Brain microvascular endothelial cell (primary cell): ENCODE results near the gene CARMIL1.

Experiments
- DNase-seq: peaks from one replicate; pipeline ENCODE4 v3.0.0-alpha.2; 2020
- H3K27ac ChIP-seq: fragments of 250-450 bp; sonication (Bioruptor Pico); 2 replicates; pipeline ENCODE4 v1.5.1; 2020; ENCODE audit warnings: mild to moderate bottlenecking, moderate library complexity
- H3K27me3 ChIP-seq: fragments of 250-450 bp; sonication (Bioruptor Pico); replicated peaks from 2 replicates; pipeline ENCODE4 v1.5.1; 2020; ENCODE audit warnings: mild to moderate bottlenecking
- H3K36me3 ChIP-seq: fragments of 250-450 bp; sonication (Bioruptor Pico); replicated peaks from 2 replicates; pipeline ENCODE4 v1.5.1; 2020; ENCODE audit warnings: mild to moderate bottlenecking
- H3K4me3 ChIP-seq: 2 replicates; pipeline ENCODE4 v1.5.1; 2011; ENCODE audit warnings: low read depth, mild to moderate bottlenecking, control low read depth, low read length, moderate library complexity
- in situ Hi-C: cut with HindIII; loops from 2 replicates; pipeline ENCODE4 v1.10.0; 2017; ENCODE audit warnings: low sequenced_read_pairs, low pct_ligation_motif_present
- TF ChIP-seq, protein P1 (sequence below): IDR thresholded peaks from 2 replicates; pipeline ENCODE4 v1.5.1; 2011; ENCODE audit warnings: low read depth, mild to moderate bottlenecking, moderate library complexity, low read length, control low read depth, inconsistent platforms; ENCODE audit errors: missing control alignments

Gene CARMIL1

DNA sequence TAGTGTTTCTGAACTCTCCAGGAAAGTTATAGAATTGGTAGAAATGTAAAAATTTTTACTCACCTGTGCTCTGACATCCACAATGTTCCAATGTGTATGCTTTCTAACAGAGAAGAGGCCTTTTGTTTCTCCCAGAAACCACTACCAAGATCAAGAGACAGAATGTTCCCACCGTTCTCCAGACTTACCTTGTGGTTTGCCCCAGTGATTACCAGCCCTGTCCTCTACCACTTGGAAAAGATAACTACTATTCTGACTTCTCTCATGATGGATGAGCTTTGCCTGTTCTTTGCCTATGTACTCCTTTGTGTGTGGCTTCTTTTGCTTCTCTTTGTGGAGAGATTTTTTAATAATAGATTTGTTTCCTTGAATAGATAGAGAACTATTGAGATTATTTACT, 199.8 kb downstream of the CARMIL1 start:
- in situ Hi-C loops = no loop called here
- TF ChIP-seq, protein P1, sequence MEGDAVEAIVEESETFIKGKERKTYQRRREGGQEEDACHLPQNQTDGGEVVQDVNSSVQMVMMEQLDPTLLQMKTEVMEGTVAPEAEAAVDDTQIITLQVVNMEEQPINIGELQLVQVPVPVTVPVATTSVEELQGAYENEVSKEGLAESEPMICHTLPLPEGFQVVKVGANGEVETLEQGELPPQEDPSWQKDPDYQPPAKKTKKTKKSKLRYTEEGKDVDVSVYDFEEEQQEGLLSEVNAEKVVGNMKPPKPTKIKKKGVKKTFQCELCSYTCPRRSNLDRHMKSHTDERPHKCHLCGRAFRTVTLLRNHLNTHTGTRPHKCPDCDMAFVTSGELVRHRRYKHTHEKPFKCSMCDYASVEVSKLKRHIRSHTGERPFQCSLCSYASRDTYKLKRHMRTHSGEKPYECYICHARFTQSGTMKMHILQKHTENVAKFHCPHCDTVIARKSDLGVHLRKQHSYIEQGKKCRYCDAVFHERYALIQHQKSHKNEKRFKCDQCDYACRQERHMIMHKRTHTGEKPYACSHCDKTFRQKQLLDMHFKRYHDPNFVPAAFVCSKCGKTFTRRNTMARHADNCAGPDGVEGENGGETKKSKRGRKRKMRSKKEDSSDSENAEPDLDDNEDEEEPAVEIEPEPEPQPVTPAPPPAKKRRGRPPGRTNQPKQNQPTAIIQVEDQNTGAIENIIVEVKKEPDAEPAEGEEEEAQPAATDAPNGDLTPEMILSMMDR = no peak
- H3K27me3 ChIP-seq = no peaks in the 10 kb centered on the region
- no peak overlapping the region for H3K4me3 ChIP-seq
- H3K27ac ChIP-seq = no peak overlapping the region
- DNase-seq = no peak
- H3K36me3 ChIP-seq = no peaks in the 10 kb centered on the region

DNA sequence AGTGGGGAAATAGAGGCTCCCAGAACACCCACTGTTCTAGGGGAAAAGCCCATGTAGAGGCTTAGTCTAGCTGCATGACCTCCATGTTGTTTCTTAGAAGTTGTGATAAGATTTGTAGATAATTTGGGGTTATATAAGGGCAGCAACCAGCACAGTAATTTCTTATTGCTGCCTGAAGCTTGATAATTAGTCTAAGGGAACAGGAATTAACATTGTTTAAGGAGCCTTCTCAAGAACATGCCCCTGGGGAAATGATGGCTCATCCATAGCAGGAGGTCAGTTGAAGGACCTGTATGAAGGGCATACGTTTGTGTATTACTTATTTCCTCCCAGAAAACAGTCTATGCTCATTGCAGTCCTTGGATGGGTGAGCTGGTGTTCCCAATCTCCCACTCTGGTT, 202.1 kb downstream of the CARMIL1 start:
- TF ChIP-seq, protein P1 = no peak
- Histone ChIP-seq H3K4me3 (no peak overlapping the region), H3K36me3 (no peaks in the 10 kb centered on the region), H3K27me3 (no peaks in the 10 kb centered on the region), H3K27ac (no peak overlapping the region)
- in situ Hi-C loops = no loop called here
- DNase-seq = no peak

DNA sequence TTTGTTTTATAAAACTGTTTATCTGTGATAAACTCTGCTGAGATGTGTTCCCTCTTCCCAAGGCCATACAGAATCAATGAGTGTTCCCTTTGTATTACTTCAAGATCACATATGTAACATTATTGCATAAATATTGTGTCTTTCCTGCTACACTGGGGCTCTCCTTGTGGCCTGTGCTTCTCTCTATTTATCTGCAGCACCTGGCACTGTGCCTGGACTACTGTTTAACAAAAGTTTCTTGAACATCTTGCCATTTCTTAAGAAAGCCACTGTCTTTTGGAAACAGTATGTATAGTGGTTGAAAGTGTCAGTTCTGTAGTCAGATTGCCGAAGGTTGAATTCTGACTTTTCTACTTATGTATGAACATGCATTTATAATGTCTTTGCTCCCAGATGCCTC, 203.8 kb downstream of the CARMIL1 start:
- in situ Hi-C loops = no loop called here
- H3K36me3 ChIP-seq = no peaks in the 10 kb centered on the region
- DNase-seq = no peak
- TF ChIP-seq, protein P1 = no peak
- no peak overlapping the region for H3K4me3 ChIP-seq
- H3K27me3 ChIP-seq = no peaks in the 10 kb centered on the region
- no peak overlapping the region for H3K27ac ChIP-seq

DNA sequence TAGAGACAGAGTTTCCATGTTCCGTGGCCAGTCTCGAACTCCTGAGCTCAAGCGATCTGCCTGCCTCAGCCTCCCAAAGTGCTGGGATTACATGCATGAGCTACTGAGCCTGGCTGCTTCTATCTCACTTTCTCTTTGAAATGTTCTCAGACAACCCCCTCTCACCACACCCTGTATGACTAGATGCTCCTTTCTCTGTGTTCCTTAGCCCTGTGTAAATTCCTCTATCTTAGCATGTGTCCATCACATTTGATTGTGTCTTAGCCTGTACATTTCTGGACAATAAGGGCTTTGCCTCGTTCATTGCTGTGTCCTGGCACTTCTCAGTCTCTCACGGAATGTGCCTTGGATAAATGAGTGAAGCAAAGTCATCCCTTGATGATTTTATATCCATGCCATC, 204.8 kb downstream of the CARMIL1 start:
- H3K27me3 ChIP-seq = no peaks in the 10 kb centered on the region
- in situ Hi-C loops = no loop called here
- no peak for DNase-seq
- no peak overlapping the region for H3K27ac ChIP-seq
- H3K36me3 ChIP-seq = no peaks in the 10 kb centered on the region
- TF ChIP-seq, protein P1 = no peak
- no peak overlapping the region for H3K4me3 ChIP-seq

DNA sequence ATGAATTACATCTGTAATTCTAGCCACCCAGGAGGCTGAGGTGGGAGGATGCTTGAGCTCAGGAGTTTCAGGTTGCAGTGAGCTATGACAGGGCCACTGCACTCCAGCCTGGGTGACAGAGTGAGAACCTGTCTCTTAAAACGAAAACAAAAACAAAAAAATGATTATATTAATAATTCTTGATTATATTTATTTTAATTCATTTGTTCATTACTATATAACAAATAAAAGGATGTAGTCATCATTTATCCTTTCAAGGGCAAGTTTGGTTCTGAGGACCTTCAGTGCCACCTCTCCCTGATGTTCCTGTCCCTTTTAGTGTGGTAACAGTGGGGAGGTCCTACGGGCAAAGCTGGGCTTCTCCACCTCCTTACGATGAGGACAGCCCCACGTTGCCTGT, 205.7 kb downstream of the CARMIL1 start:
- no peak overlapping the region for H3K27ac ChIP-seq
- H3K4me3 ChIP-seq = no peak overlapping the region
- H3K36me3 ChIP-seq = no peaks in the 10 kb centered on the region
- TF ChIP-seq, protein P1 = no peak
- in situ Hi-C loops = no loop called here
- H3K27me3 ChIP-seq = no peaks in the 10 kb centered on the region
- no peak for DNase-seq

DNA sequence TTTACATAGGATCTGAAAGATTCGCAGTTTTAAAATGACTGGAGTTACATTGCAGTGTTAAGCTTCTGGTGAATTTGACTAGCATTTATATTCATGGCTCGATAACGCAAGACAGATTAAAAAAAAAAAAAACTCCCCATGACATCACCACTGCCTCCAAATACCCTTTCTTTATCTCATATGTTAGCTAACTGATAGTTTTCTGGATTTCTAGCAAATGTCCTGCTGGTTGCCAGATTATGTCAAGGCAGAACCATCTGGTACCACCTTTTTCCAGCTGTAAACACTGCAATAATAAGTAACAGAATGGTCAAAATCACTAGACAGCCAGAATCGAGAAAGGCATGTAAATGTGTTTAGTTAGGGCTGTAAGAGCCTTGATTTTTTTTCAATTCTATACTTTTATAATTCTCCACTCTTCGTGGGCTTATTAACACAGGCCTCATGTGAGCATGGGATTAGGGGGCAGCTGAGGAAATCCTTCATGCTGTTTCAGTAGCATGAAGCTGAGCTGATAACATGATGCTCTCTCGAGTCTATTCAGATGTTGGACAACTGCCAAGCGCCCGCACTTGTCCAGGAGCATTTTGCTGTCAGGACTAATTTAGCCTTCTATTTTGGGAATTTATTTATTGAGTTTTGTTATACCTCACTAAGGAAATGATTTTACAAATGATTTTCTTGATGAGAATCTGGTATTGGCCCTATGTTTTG, 206.8 kb downstream of the CARMIL1 start:
- Histone ChIP-seq H3K27ac (no peak overlapping the region), H3K36me3 (no peaks in the 10 kb centered on the region), H3K27me3 (no peaks in the 10 kb centered on the region), H3K4me3 (no peak overlapping the region)
- TF ChIP-seq, protein P1 = no peak
- no peak for DNase-seq
- in situ Hi-C loops = no loop called here
